SK-N-SH (cell line): ENCODE measurements around the gene DSCAML1.

ENCODE experiments used
- CTCF ChIP-seq: fragments of 200-600 bp; sonication (generic); IDR thresholded peaks from 2 replicates; pipeline ENCODE4 v1.6.1; 2017; ENCODE audit warnings: antibody characterized with exemption, mild to moderate bottlenecking, moderate library complexity
- EZH2phosphoT487 ChIP-seq: fragments of 200-600 bp; sonication (generic); IDR thresholded peaks from 2 replicates; pipeline ENCODE4 v1.6.1; 2017; ENCODE audit warnings: low read depth, mixed run types, mild to moderate bottlenecking, antibody characterized with exemption, moderate library complexity, borderline replicate concordance
- FOXJ3 ChIP-seq: sonication (generic); formaldehyde crosslinking; IDR thresholded peaks from 2 replicates; pipeline ENCODE4 v1.5.1; 2020; ENCODE audit warnings: mild to moderate bottlenecking, missing genetic modification reagents
- FOXM1 ChIP-seq: IDR thresholded peaks from 2 replicates; pipeline ENCODE4 v1.4.0; 2012; ENCODE audit warnings: low read depth, mild to moderate bottlenecking
- GABPA ChIP-seq: IDR thresholded peaks from 2 replicates; pipeline ENCODE4 v1.4.0; 2012; ENCODE audit warnings: low read depth, mild to moderate bottlenecking
- JUND ChIP-seq: IDR thresholded peaks from 2 replicates; pipeline ENCODE4 v1.4.0; 2012
- MAX ChIP-seq: IDR thresholded peaks from 2 replicates; pipeline ENCODE4 v1.4.0; 2012; ENCODE audit warnings: low read depth
- POLR2AphosphoS5 ChIP-seq: IDR thresholded peaks from 2 replicates; pipeline ENCODE4 v1.6.1; 2012; ENCODE audit warnings: low read depth, low read length
- RAD21 ChIP-seq: IDR thresholded peaks from 2 replicates; pipeline ENCODE4 v1.6.1; 2012; ENCODE audit warnings: mild to moderate bottlenecking, low read length
- TAF1 ChIP-seq: IDR thresholded peaks from 2 replicates; pipeline ENCODE4 v1.6.1; 2012; ENCODE audit warnings: low read depth, mild to moderate bottlenecking, low read length, moderate library complexity, borderline replicate concordance
- TCF12 ChIP-seq: IDR thresholded peaks from 2 replicates; pipeline ENCODE4 v1.4.0; 2012
- YY1 ChIP-seq: IDR thresholded peaks from 2 replicates; pipeline ENCODE4 v1.4.0; 2012; ENCODE audit warnings: low read depth, mild to moderate bottlenecking

- no peak for TF ChIP-seq POLR2AphosphoS5
- TF ChIP-seq JUND: no peak
- TF ChIP-seq YY1: no peak
- TF ChIP-seq GABPA: no peak
- no peak for TF ChIP-seq TCF12
- no peak for TF ChIP-seq RAD21
- no peak for TF ChIP-seq CTCF
- no peak for TF ChIP-seq TAF1
- TF ChIP-seq FOXJ3 (CRISPR knock-in tag): no peak
- TF ChIP-seq FOXM1: no peak
- no peak for TF ChIP-seq MAX
- TF ChIP-seq EZH2phosphoT487: no peak
These were observed 171.8 kb downstream of the DSCAML1 start for GRCh38 chr11:117625237-117625636.
